ENCODE measurements around the gene PDE8B.
A peak's percentile ranks its signal among the peaks of the same experiment; 100 is the strongest.

The PDE8B gene

GRCh38 chr5:77177576-77177975, 32.9 kb upstream of the PDE8B start:
- no peak for TF ChIP-seq CTCF (conservative IDR thresholded peaks at IDR 0.05; ENCODE audit: low read depth, low read length)
- H3K4me3 ChIP-seq (ENCODE audit: low read length), result no peak overlapping the region
- DNase-seq (ENCODE audit: low read depth), result no peak

GRCh38 chr5:77180167-77181081, 30.1 kb upstream of the PDE8B start:
- DNase-seq (ENCODE audit: low read depth), result no peak
- no peak for TF ChIP-seq CTCF (conservative IDR thresholded peaks at IDR 0.05; ENCODE audit: low read depth, low read length)
- peak overlapping the region; percentile 43 for H3K4me3 ChIP-seq (ENCODE audit: low read length)

GRCh38 chr5:77181173-77181572, 29.3 kb upstream of the PDE8B start:
- DNase-seq (ENCODE audit: low read depth), result no peak
- no peak for TF ChIP-seq CTCF (conservative IDR thresholded peaks at IDR 0.05; ENCODE audit: low read depth, low read length)
- H3K4me3 ChIP-seq (ENCODE audit: low read length), result no peak overlapping the region

- no peak for TF ChIP-seq CTCF (conservative IDR thresholded peaks at IDR 0.05; ENCODE audit: low read depth, low read length)
- no peak for DNase-seq (ENCODE audit: low read depth)
- no peak overlapping the region for H3K4me3 ChIP-seq (ENCODE audit: low read length)
Measured at GRCh38 chr5:77181596-77182304, 28.7 kb upstream of the PDE8B start.

- DNase-seq (ENCODE audit: low read depth), result no peak
- TF ChIP-seq CTCF (conservative IDR thresholded peaks at IDR 0.05; ENCODE audit: low read depth, low read length), result no peak
- no peak overlapping the region for H3K4me3 ChIP-seq (ENCODE audit: low read length)
Measured at GRCh38 chr5:77182367-77182766, 28.1 kb upstream of the PDE8B start.

GRCh38 chr5:77186652-77187370, 23.7 kb upstream of the PDE8B start:
- H3K4me3 ChIP-seq (ENCODE audit: low read length), result no peak overlapping the region
- TF ChIP-seq CTCF (conservative IDR thresholded peaks at IDR 0.05; ENCODE audit: low read depth, low read length), result no peak
- no peak for DNase-seq (ENCODE audit: low read depth)
